ENCODE data around the gene KCNJ18. TPM values are rescaled to one million over a fixed set of nuclear protein-coding genes. Genes with fewer than 3 reads are reported as not detected.
"Not testable (repeated sequence)": the region's sequence is repeated elsewhere in the genome, so short reads cannot be mapped to it uniquely, and the experiment has no call there.

KCNJ18 gene
- total RNA-seq, 1 experiment from 2014 or later: not detected

DNA sequence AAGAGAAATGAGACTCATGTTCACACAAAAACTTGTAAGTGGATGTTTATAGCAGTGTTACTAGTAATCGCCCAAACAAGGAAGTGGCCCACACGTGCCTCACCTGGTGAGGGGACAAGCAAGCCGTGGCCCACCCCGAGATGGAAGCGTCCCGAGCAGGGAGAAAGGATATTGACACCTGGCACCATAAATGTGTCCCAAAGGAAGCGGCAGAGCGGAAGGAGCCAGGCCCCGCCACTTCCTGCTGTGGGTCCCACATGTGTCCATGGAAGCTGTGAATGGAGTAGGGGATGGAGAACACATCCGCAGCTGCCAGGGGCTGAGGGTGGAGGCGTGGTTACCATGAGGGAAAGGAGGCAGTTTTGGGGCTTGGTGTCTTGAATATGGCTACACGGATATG lies 18.9 kb downstream of the KCNJ18 start:
- Mint-ChIP-seq H3K9me3 (peaks cover 70 to 77% of the 10 kb centered on the region in 2 experiments), H3K4me3 (no peak overlapping the region), H3K27ac (no peak overlapping the region), H3K27me3 (ENCODE audit: low read depth) (peaks cover 8% of the 10 kb centered on the region), H3K36me3 (ENCODE audit: insufficient read depth in 1 of 3, low read depth in 3 of 3) (peaks cover 8 to 23% (median 17%) of the 10 kb centered on the region in 3 experiments; a peak in 6 of 7 replicates), H3K4me1 (no peaks in the 10 kb centered on the region)
- H2BK5ac ChIP-seq (ENCODE audit: insufficient read length, low read length): no peak overlapping the region
- no peak overlapping the region for H4K8ac ChIP-seq (replicated peaks; ENCODE audit: insufficient read length, low read depth, low read length)
- no peaks in the 10 kb centered on the region for H3K27me3 ChIP-seq (ENCODE audit: insufficient read depth, low read length)
- no peak for DNase-seq
- no peak overlapping the region for H3K4ac ChIP-seq (ENCODE audit: low read depth, low read length)
- H3K18ac ChIP-seq (ENCODE audit: insufficient read length, low read depth, low read length): no peak overlapping the region
- H3K14ac ChIP-seq (ENCODE audit: insufficient read depth, low read length): no peak overlapping the region
- H3K9me3 ChIP-seq (ENCODE audit: control insufficient read depth, low read depth, low read length): peaks cover 45% of the 10 kb centered on the region
- H3K79me2 ChIP-seq (ENCODE audit: insufficient read depth, low read length): no peaks in the 10 kb centered on the region
- no CpG with 5 or more reads among the region's 12 CpGs for WGBS (ENCODE audit: extremely low coverage, insufficient read length, low lambda C conversion rate)
- H4K20me1 ChIP-seq (ENCODE audit: control insufficient read depth, insufficient read depth, insufficient read length): no peaks in the 10 kb centered on the region
- no peak overlapping the region for H2AFZ ChIP-seq (ENCODE audit: low read length)
- H3T11ph ChIP-seq (ENCODE audit: low read length): no peak overlapping the region
- H3K23ac ChIP-seq (ENCODE audit: insufficient read length, low read depth, low read length): no peak overlapping the region
- TF ChIP-seq, protein P1, sequence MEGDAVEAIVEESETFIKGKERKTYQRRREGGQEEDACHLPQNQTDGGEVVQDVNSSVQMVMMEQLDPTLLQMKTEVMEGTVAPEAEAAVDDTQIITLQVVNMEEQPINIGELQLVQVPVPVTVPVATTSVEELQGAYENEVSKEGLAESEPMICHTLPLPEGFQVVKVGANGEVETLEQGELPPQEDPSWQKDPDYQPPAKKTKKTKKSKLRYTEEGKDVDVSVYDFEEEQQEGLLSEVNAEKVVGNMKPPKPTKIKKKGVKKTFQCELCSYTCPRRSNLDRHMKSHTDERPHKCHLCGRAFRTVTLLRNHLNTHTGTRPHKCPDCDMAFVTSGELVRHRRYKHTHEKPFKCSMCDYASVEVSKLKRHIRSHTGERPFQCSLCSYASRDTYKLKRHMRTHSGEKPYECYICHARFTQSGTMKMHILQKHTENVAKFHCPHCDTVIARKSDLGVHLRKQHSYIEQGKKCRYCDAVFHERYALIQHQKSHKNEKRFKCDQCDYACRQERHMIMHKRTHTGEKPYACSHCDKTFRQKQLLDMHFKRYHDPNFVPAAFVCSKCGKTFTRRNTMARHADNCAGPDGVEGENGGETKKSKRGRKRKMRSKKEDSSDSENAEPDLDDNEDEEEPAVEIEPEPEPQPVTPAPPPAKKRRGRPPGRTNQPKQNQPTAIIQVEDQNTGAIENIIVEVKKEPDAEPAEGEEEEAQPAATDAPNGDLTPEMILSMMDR (conservative IDR thresholded peaks at IDR 0.05): no peak
- H3K4me2 ChIP-seq (ENCODE audit: insufficient read depth, insufficient read length, low read length): no peak overlapping the region
- H2BK120ac ChIP-seq (ENCODE audit: low read depth, low read length, poor library complexity, severe bottlenecking): no peak overlapping the region
- H3K79me1 ChIP-seq (ENCODE audit: insufficient read depth, low read depth, low read length, poor library complexity, severe bottlenecking): no peaks in the 10 kb centered on the region
- no peaks in the 10 kb centered on the region for H3K23me2 ChIP-seq (ENCODE audit: insufficient read length, low read depth, low read length, poor library complexity, severe bottlenecking)
- no peak overlapping the region for H2BK15ac ChIP-seq (ENCODE audit: low read depth, low read length)
- H2AK5ac ChIP-seq (ENCODE audit: insufficient read length, low read length): no peak overlapping the region
- no peak overlapping the region for H2BK12ac ChIP-seq (ENCODE audit: insufficient read length, low read depth, low read length)
- no peaks in the 10 kb centered on the region for H3K4me1 ChIP-seq (ENCODE audit: insufficient read depth, low read length)
- no peak overlapping the region for H2BK20ac ChIP-seq (ENCODE audit: low read depth, low read length, poor library complexity, severe bottlenecking)
- H3K56ac ChIP-seq (ENCODE audit: insufficient read length, low read depth, low read length): no peak overlapping the region
- H4K5ac ChIP-seq (ENCODE audit: insufficient read length, low read depth, low read length): no peak overlapping the region
- H4K91ac ChIP-seq (ENCODE audit: insufficient read length, low read depth, low read length): no peak overlapping the region
- H3K27ac ChIP-seq (ENCODE audit: insufficient read length, low read depth, low read length): no peak overlapping the region
- no peak overlapping the region for H3K9ac ChIP-seq (ENCODE audit: extremely low read depth, insufficient read length, low read length)

DNA sequence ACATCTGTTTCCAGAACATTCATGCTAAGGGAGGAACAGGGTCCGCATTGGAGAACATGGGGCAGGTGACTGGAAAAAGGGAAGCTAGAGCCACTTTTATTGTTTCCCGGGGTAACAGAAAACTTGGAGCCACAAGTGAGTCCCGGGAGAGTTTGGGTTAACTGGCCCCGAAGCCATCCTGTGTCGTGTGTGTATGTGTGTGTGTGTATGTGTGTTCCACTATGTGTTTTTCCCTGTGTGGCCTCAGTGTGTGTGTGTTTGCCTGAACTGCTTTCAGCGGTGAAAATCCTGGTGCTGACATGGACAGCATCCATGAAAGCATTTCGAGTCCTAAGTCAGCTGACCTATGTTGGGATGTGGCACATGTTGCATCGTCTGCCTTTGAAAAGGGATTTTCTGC lies 20.7 kb downstream of the KCNJ18 start:
- H4K5ac ChIP-seq (ENCODE audit: insufficient read length, low read depth, low read length); H2BK15ac ChIP-seq (ENCODE audit: low read depth, low read length); H3K27me3 Mint-ChIP-seq (ENCODE audit: low read depth); H3K14ac ChIP-seq (ENCODE audit: insufficient read depth, low read length); H3K27me3 ChIP-seq (ENCODE audit: insufficient read depth, low read length); H3K79me2 ChIP-seq (ENCODE audit: insufficient read depth, low read length); H2BK12ac ChIP-seq (ENCODE audit: insufficient read length, low read depth, low read length); H3K23me2 ChIP-seq (ENCODE audit: insufficient read length, low read depth, low read length, poor library complexity, severe bottlenecking); H4K20me1 ChIP-seq (ENCODE audit: control insufficient read depth, insufficient read depth, insufficient read length); H3K4me1 Mint-ChIP-seq; H3K56ac ChIP-seq (ENCODE audit: insufficient read length, low read depth, low read length); H4K8ac ChIP-seq (replicated peaks; ENCODE audit: insufficient read length, low read depth, low read length); H2BK5ac ChIP-seq (ENCODE audit: insufficient read length, low read length); H3K18ac ChIP-seq (ENCODE audit: insufficient read length, low read depth, low read length); H3K9ac ChIP-seq (ENCODE audit: extremely low read depth, insufficient read length, low read length); H3K4me1 ChIP-seq (ENCODE audit: insufficient read depth, low read length); H2BK120ac ChIP-seq (ENCODE audit: low read depth, low read length, poor library complexity, severe bottlenecking); H3K4me2 ChIP-seq (ENCODE audit: insufficient read depth, insufficient read length, low read length); DNase-seq; H2AK5ac ChIP-seq (ENCODE audit: insufficient read length, low read length); H2BK20ac ChIP-seq (ENCODE audit: low read depth, low read length, poor library complexity, severe bottlenecking); H3K23ac ChIP-seq (ENCODE audit: insufficient read length, low read depth, low read length); H2AFZ ChIP-seq (ENCODE audit: low read length); H3K27ac Mint-ChIP-seq; H3T11ph ChIP-seq (ENCODE audit: low read length); H4K91ac ChIP-seq (ENCODE audit: insufficient read length, low read depth, low read length); H3K27ac ChIP-seq (ENCODE audit: insufficient read length, low read depth, low read length); H3K79me1 ChIP-seq (ENCODE audit: insufficient read depth, low read depth, low read length, poor library complexity, severe bottlenecking); H3K4me3 Mint-ChIP-seq; H3K4ac ChIP-seq (ENCODE audit: low read depth, low read length): not testable (repeated sequence)
- peaks cover 45% of the 10 kb centered on the region for H3K9me3 ChIP-seq (ENCODE audit: control insufficient read depth, low read depth, low read length)
- no CpG with 5 or more reads among the region's 8 CpGs for WGBS (ENCODE audit: extremely low coverage, insufficient read length, low lambda C conversion rate)
- Mint-ChIP-seq H3K36me3 (ENCODE audit: insufficient read depth in 1 of 3, low read depth in 3 of 3) (peaks cover 4 to 19% (median 12%) of the 10 kb centered on the region in 3 experiments; a peak in 6 of 7 replicates), H3K9me3 (peaks cover 70 to 73% of the 10 kb centered on the region in 2 experiments)
